DND-41 (cell line): ENCODE results near the gene HPS5.

Source experiments
- EZH2 ChIP-seq: IDR thresholded peaks from 3 replicates; pipeline ENCODE4 v1.6.1; 2012; ENCODE audit warnings: borderline replicate concordance, low read depth, mild to moderate bottlenecking, moderate library complexity, low read length, inconsistent platforms; ENCODE audit not compliant: severe bottlenecking
- TF ChIP-seq, protein P1 (sequence below): IDR thresholded peaks from 2 replicates; pipeline ENCODE4 v1.5.1; 2012; ENCODE audit warnings: borderline replicate concordance, low read length, moderate library complexity, mild to moderate bottlenecking; ENCODE audit not compliant: poor library complexity, severe bottlenecking; ENCODE audit errors: extremely low read depth

- TF ChIP-seq, protein P1, sequence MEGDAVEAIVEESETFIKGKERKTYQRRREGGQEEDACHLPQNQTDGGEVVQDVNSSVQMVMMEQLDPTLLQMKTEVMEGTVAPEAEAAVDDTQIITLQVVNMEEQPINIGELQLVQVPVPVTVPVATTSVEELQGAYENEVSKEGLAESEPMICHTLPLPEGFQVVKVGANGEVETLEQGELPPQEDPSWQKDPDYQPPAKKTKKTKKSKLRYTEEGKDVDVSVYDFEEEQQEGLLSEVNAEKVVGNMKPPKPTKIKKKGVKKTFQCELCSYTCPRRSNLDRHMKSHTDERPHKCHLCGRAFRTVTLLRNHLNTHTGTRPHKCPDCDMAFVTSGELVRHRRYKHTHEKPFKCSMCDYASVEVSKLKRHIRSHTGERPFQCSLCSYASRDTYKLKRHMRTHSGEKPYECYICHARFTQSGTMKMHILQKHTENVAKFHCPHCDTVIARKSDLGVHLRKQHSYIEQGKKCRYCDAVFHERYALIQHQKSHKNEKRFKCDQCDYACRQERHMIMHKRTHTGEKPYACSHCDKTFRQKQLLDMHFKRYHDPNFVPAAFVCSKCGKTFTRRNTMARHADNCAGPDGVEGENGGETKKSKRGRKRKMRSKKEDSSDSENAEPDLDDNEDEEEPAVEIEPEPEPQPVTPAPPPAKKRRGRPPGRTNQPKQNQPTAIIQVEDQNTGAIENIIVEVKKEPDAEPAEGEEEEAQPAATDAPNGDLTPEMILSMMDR: no peak
- TF ChIP-seq EZH2: no peak
These were observed 2.4 kb upstream of the HPS5 start for GRCh38 chr11:18324381-18324780.
